Hippocampal formation (tissue), 2 donors: ENCODE results near the gene WDR73.
A peak's percentile ranks its signal among the peaks of the same experiment; 100 is the strongest.

ENCODE experiments used
- DNase-seq, 2 donors: peaks; one replicate each; lab custom pipeline; 2025; lab: John Stamatoyannopoulos, UW

The WDR73 gene

DNA sequence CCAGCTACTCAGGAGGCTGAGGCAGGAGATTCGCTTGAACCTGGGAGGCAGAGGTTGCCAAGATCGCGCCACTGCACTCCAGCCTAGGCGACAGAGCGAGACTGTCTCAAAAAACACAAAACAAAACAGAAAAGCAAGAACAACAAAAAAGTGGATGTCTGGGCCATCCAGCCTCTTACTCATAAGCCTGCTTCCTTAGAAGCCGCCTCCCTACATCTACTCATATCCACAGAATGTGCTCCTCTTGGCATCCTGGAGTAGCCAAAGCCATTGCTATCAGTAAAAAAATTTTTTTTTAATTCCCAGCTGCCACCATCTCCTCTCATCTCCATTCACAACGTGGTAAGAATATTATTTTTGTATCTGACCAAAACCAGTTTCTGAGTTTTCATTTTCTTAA, 42.5 kb downstream of the WDR73 start:
- no peak for DNase-seq

DNA sequence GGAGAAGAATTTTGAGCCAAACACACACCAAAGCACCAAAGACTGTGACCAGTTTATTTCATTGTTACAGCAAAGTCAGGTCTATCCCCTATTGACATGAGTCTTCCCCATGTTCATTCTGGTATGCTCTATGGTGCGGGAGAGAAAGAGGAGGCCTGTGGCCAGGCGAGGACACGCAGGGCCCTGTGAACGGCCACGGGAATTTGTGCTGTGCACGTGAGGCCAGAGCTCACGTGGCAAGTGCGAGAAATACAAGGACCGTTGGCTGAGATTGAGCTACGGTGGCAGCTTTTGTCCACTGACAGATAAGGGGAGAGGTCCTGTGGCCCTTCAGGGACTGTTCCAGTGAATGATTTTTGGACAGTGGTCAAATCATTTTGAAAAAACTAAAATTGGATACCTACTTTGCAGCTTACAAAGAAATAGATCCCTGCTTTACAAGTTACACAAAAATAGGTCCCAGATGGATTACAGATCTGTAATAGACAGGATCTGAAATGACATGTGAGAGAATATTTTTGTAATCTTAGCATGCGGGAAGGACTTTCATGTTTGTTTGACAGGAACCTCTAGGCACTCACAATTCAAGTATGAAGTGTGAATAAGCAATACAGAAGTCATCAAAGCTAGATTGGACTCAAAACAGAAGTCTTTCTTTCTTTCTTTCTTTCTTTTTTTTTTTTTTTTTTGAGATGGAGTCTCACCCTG, 44.1 kb downstream of the WDR73 start:
- DNase-seq, result no peak

GRCh38 chr15:84608707-84609284, 45.3 kb downstream of the WDR73 start:
- no peak for DNase-seq

- DNase-seq, result no peak
Observed at GRCh38 chr15:84606653-84607120, 47.4 kb downstream of the WDR73 start.

DNA sequence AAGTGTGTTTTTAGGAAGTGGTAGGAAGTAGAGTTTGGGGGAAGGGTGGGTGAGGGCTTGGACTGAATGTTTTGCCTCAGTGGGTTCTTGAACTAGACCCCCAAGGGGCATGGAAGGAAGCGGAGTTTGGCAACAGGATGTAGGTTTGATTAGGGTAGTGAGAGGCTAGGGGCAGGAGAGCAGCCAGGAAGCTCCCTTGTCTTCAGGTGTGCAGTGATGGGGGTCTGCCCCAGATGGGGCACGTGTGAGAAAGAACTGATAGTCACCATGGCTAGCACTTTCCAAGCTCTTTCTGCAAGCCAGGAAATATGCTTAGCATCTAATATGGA, 48.6 kb downstream of the WDR73 start:
- DNase-seq, result no peak

- DNase-seq, result no peak
Observed at GRCh38 chr15:84604826-84605553, 49.1 kb downstream of the WDR73 start.

DNA sequence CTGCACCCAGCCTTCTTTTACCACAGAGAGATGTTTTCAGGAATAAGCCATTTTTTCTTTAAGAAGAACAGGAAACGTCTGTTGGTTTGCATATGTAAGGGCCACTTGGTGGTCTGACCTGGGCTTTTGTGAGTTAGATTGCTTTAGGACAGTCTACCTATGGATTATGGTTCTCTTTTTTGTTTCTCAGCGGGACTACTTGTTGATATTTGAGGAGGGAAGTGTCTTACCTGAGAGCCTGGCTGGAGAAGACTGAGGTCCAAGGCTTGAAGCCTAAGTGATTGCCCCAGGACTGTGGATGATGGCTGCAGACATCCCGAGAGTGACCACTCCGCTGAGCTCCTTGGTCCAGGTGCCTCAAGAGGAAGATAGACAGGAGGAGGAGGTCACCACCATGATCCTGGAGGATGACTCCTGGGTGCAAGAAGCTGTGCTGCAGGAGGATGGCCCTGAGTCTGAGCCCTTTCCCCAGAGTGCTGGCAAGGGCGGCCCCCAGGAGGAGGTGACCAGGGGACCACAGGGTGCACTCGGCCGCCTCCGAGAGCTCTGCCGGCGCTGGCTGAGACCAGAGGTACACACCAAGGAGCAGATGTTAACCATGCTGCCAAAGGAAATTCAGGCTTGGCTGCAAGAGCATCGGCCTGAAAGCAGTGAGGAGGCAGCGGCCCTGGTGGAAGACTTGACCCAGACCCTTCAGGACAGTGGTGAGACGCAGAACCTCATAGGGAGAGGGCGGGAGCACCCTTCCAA, 50.3 kb downstream of the WDR73 start:
- no peak for DNase-seq

- DNase-seq, result no peak
Observed at GRCh38 chr15:84601555-84601838, 52.6 kb downstream of the WDR73 start.

GRCh38 chr15:84600687-84601554, 53.2 kb downstream of the WDR73 start, which contains the start of gene ZSCAN2:
Gene ZSCAN2 (plus strand): TSS chr15:84601009. CDS start chr15:84603928, 2,919 bp downstream.
- DNase-seq, result peak; percentile 96

DNA sequence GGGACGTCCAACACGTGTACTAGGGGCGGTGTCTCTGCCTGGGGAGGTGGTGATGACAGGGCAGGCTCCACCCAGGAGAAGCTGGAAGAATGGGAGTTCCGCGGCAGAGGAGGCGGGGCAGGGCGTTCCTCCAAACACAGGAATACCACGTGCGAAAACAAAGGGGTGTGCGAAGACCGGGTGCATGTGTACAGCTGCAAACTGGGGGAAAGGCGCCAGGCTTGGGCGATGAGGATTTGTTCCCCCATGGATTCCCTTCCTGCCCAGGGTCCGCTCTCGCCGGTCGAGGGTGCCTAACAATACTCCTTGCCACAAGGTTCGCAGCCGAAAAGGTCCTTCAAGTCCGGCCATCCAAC, 53.8 kb downstream of the WDR73 start:
- peak; percentile 30 to 66 for DNase-seq

DNA sequence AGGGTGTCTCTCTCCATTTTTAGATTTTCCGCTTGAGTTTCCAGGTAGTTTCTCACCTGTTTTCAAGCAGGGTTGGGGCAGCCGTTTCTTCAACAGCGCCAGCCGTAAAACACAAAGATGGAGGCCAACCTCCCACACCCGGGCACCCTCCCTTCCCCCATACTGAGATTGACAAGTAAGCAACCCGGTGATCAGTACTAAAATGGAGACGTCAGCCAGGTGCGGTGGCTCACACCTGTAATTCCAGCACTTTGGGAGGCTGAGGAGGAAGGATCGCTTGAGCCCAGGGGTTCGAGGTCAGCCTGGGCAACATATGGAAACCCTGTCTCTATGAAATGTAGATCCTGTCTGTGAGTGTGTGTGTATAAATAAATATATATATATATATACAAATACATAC, 54.2 kb downstream of the WDR73 start:
- no peak for DNase-seq

DNA sequence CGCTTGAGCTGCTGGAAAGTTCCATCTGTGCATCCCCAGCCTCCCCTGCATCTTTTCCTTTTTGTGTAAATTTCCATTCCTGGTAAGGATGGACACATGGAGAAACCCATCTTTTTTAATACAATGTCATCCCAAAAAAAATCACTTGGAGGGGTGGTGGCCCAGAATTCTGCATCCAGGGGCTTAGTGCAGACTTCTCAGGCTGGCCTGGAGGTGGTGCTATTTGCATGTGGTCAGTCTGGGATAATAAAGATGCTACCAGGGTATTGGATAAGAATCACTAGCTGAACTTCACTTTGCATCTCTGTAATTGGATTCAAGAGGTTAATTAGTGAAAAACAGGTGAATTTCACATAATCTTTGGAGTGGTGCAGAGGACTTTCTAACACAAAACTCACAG, 55.1 kb downstream of the WDR73 start:
- DNase-seq, result peak in 1 of 2 donors; percentile 66

DNA sequence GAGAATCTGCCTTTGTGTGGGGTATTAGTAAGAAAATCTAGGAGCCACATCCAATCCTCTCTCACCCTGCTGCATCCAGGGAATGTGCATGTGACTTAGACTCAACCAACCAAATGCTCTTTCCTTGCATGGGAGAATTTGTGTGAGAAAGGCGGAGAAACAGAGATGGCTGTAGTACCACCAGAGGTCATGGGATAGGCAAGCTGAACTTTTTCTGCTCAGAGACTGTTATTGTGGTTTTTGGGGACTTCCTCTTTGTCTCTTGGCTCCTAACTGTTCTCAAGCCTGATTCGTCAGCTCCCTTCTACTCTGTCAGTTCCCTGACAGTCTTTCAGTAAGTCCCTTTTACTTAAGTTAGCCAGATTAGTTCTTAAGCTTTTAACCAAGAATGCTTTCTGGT, 55.8 kb downstream of the WDR73 start:
- DNase-seq, result peak in 1 of 2 donors; percentile 28

GRCh38 chr15:84597296-84597695, 56.8 kb downstream of the WDR73 start:
- no peak for DNase-seq

- no peak for DNase-seq
Observed at GRCh38 chr15:84595660-84596059, 58.4 kb downstream of the WDR73 start.

DNA sequence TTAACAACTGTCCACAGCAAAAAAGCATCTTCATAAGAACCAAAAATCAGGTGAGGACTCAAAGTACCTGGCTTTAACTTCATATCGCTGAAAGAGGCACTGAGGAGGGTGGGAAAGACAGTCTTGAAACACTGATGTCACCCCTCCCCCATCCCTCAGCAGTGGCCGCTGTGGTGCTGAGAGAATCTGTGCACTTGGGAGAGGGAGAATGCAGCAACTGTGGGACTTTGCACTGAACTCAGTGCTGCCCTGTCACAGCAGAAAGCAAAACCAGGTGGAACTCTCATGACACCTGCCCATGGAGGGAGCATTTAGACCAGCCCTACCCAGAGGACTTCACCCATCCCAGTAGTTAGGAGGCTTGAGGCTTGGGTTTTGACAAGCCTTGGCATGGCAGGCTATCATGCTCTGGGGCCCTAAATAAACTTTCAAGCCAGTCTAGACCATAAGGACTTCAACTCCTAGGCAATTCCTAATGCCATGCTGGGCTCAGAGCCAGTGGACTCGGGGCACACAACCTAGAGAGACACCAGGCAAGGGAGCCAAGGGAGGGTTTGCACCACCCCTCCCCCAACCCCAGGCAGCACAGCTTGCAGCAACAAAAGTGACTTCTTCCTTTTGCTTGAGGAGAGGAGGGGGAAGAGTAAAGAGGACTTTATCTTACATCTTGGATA, 59.3 kb downstream of the WDR73 start:
- no peak for DNase-seq

- DNase-seq, result no peak
Observed at GRCh38 chr15:84591815-84592214, 62.3 kb downstream of the WDR73 start.

GRCh38 chr15:84590406-84590805, 63.7 kb downstream of the WDR73 start:
- no peak for DNase-seq
